Right ventricle myocardium inferior (tissue), 1 donor: ENCODE data around the gene KCNH1. TPM values are rescaled to one million over a fixed set of nuclear protein-coding genes. Genes with fewer than 3 reads are reported as not detected.
"Not testable (repeated sequence)": the region's sequence is repeated elsewhere in the genome, so short reads cannot be mapped to it uniquely, and the experiment has no call there.

ENCODE experiments used
- ATAC-seq: fragments of 200-7000 bp; cut with Tn5 transposase; one replicate; pipeline ENCODE4 v1.9.1; 2020; ENCODE audit warnings: mild to moderate bottlenecking, moderate library complexity
- DNase-seq: peaks from one replicate; pipeline ENCODE4 v3.0.0; 2021; ENCODE audit errors: missing footprints
- intact Hi-C: fragments of 100-400 bp; cut with DNase I; formaldehyde crosslinking; loops from one replicate; pipeline ENCODE4 v1.11.0; 2022
- total RNA-seq: library from RNA; stranded (reverse); fragmentation: NEBNext Ultra II Directional; extraction: Animal tissue kit (Norgen Biotek cat#: 25700); gene quantifications from one replicate; pipeline ENCODE4 v1.2.1, GENCODE V29; 2021
- donor health status: DM: no; HTN: yes; CAD: no; lungs with severe emphysema.

KCNH1 gene
- total RNA-seq, 1 donor from 2014 or later, result not detected

DNA sequence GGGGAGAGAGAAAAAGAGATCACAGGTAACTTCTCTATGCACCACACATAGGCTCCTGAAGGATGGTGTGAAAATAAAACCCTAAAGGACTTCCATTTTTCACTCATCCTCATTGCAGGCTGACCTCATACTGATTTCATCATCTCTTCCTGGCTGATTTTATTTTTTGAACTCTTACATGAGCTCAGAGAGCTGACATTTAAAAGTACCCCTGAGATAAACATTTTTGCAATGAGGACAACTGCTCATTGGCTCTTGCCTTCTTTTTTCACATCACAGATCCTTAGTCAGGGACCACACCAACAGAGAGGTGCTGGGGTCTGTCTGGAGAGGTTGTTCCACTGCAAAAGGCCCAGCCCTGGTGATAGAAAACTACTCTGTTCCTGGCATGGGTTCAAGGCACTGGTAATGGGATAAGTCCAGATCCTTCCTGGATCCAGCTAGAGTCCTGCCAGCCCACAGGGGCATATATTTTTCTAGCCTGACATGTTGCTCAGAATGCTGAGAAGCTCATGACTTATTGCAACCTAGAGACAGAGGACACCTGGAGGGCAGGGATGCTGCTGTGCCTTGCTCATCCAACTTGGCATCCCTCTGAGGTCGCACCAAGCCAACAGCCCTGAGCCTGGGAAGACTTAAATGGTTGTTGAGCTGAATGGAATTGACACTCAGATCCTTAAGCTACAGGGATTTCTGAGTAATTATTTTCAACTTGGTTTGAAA, 445.3 kb downstream of the KCNH1 start:
- intact Hi-C loops, result no loop called here
- ATAC-seq (peak; percentile 53), DNase-seq (no peak)

DNA sequence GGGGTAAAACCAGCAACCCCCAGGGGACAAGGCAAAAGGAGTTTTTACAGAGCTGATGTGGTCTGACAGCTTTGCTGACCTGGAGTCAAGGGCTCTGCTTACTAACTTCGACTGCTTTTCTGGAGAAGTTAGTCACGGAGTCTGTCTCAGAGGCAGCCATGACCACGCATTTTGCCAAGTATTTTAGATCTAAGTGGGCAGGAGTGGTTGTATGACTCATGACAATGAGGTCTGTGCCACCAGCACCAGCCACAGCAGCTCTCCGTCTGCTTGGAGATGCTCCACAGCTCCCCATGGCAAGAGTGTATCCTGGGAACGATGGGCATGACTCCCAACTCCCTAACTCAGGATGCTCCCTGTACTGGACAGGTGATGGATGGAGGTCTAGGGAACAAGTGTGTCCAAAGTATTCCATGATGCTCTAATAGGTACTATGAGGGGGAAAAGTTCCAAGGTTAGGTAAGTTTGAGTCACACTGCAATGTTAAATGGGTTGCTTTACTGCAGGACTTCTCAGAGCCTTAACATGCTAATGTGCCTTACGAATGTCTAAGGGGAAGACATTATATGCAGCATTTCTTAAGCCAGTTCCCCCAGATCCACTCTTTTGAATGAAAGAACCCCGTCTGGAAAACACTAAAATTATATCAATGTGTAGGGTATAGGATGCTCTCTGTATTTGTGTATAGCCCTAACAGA, 446.2 kb downstream of the KCNH1 start:
- no peak for ATAC-seq
- no peak for DNase-seq
- intact Hi-C loops, result no loop called here

DNA sequence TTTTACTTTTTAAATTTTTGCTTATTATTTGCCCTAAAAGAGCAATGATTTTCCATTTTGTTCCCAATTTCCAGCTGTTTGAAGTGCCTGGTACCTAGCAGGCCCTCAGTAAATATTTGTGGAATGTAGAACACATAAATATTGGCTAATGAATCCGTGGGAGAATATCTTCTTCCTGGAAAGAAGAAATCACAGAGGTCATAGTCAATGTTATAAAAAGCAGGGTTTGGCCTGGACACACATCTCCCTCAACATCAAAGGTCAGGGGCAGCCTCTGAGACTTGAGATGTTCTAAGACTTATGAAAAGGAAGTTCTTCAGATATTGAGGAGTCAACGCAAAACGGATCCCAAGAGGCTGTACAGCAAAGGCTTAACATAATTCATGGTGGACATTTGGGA, 447.1 kb downstream of the KCNH1 start:
- intact Hi-C loops, result no loop called here
- DNase-seq (no peak), ATAC-seq (no peak)

DNA sequence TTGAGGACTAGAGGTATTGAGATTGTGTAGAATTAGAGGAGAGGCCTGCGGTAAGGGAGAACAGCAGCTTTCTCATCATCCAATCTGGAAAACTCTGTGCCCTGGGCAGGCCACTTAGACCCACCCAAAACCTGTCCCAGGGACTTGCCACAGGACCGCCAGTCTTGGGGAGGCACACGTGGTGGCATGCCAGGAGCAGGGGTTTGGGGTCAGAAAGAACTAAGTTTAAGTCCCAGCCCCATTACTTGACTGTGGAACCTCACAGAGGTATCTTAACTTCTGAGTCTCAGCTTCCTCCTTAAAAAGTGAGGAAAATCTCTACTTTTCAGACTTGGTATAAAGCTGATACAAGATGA, 448.7 kb downstream of the KCNH1 start:
- DNase-seq (no peak), ATAC-seq (no peak)
- intact Hi-C loops, result no loop called here

DNA sequence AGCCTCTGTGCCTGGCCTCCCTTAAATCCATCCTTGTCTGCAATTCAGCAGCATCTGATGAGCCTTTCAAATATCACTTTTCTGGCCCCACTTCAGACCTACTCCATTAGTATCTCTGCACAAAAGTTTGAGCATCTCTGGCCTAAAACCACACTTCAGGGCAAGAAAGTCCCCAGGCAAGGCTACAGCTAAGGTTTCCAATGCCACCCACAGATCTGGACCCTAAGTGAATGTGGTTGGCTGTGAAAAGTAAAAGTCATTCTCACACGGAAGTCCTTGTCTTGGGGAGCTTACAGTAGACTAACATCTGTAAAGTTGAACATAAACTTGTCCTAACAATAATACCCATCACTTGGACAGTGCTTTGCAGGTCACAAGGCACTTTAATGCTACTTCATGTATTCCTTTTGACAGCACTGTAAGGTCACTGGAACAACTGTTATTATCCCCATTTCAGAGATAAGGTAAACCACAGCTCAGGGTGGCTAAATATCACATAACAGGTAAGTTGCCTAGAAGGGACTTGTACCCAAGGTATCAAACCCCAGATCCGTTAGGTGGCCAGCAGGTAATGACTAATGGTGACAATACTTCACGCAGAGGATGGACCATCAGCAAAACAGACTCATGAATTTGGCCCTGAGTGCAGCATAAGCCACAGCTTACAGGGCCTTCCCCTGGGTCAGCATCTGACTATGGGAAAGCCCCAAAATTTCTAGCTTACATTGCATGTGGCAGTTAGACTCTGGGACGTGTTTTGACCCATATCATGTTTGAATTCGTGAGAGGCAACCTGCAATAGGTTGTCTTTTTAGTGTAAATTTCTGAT, 449.3 kb downstream of the KCNH1 start:
- DNase-seq, result no peak
- intact Hi-C loops, result no loop called here
- ATAC-seq, result no peak

DNA sequence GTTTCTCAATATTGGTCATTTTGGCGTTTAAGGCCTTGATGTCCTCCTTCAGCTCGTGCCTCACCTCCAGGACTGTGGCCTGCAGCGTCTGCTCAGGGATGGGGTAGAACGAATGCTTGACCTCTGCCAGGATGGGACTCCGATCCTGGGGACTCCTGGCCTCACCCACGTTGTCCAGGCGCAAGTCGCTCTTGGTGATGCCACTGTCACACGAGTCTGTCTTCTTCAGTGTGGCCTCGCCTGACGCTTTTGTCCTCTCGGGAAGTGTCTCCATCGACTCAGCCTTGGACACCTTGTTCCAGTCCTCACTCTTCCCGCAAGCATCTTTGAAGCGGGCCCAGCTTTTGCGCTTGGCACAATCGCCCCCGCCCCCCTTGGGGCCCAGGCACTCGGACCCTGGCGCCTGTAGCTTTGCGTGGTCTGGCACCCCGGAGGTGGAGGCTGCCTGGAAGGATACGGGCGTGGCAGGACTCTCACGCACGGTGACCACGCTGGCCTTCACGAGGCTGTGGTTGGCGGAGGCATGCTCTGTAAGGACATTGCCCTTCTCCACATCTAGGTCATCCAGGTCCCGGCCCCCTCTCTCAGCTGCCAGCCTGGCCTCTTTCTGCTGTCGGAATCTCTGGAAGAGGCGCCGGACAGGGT, 450.4 kb downstream of the KCNH1 start:
- intact Hi-C loops, result no loop called here

DNA sequence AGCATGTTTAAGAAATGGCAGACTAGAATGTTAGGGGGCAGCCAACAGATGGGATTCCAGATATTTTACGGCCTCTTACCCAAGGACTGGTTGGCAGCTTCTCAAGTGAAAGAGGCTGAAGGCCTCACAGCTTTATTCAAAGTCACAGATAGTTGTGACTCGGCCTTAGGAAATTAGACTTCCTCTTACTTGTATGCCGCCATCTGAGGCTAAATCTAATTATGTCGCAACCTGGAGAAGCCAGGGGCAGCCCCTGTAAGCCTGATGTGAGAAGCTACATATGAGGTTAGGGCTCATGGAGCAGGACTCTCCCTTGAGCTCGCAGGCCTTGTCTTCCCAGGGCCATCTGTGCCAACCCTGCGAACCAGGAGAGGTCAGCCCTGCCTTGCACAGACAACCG, 452.8 kb downstream of the KCNH1 start:
- DNase-seq (no peak), ATAC-seq (no peak)
- intact Hi-C loops, result no loop called here

More for the DNA sequence above, 450.4 kb downstream of the KCNH1 start:
- no peak for DNase-seq
- ATAC-seq, result no peak

DNA sequence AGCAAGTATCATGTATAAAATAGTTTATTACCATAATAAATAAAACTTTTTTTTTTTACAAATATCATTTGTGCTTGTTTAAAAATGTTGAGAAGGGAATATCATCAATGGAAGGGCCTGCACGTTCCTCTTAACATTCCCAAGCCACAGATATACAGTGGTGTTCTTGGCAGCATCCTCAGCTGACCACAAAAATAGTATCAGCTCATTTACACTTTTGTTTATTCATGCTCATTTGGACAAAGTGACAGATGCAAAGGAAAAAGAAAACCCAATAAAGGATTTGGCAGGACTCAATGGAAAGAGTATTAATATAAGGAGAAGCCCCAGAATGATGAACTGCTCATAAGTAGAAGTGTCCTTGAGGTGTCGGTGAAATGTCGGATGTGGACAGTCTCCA, 455.6 kb downstream of the KCNH1 start:
- no peak for ATAC-seq
- intact Hi-C loops, result no loop called here
- DNase-seq, result no peak

DNA sequence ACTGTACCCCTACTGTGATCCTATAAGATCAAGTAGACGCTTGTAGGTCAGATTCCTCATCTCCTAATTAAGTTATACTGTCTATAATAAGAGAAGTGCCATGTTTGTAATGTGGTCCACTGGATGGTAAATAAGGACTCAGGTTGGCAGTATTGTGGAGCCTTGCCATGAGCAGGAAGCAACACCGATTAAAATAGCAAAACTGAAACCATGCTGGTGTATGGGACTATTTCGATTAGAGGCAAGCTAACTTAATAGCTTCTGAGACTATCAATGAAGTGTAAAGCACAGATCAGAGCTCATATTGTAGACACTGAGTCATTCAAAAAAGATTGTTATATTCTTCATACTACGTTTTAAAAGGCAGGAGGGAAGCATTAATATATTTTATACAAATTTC, 456.4 kb downstream of the KCNH1 start:
- intact Hi-C loops, result no loop called here
- ATAC-seq (no peak), DNase-seq (no peak)

DNA sequence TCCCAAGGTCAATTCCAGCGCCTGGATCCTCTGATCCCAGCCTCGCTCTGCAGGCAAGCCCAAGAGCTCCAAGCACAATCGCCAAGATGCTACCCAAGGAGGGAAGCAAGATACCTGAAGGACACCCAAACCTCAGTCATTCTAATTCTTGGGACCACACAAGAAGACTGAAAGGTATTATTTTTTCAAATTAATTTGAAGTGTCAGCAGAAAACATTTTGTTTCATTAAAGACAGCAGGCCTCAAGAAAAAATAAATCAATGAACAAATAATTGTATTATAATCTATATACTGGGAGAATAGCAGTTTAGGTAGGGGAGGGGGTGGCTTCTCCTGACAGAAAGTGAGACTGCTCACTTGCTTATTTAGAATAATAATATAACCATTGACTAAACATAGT, 457.4 kb downstream of the KCNH1 start:
- DNase-seq, result no peak
- ATAC-seq, result no peak
- intact Hi-C loops, result no loop called here

DNA sequence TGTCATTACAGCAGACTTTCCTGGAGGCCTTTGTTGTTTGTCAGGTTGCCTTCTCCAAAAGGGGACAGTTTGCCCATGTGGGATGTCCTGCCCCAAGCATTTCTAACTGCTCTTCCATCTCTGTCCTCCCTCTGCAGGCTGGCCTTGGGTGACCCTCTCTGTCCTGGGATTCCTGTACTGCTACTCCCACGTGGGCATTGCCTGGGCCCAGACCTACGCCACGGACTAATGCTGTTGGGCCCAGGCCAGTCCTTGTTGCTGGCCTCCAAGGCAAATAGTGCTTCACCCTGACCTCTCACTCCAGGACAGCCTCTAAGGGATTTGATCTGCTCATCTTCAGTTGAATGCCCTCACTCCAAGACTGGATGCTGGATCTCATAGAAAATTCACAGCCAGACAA, 459.8 kb downstream of the KCNH1 start:
- intact Hi-C loops, result no loop called here
- ATAC-seq (no peak), DNase-seq (no peak)

DNA sequence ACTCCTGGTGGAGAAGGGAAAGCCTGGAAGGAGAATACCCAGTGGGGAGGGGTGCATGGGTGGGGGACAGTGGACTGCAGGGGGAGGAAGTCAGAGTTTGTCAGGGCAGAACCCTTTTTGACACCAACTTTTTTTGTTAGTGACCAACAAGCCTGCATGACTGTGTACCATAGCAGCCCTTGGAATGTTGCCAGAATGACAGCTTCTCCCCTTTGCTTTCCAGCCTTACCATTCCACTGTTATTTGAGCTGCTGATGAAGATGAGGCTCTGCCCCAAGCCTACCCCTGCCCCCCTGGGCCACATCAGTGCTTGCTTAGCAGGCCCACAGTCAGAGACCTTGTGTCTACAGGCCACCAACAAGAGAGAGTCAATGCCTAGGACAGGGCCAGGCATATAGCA, 464.0 kb downstream of the KCNH1 start:
- intact Hi-C loops, result no loop called here
- DNase-seq (no peak), ATAC-seq (no peak)

DNA sequence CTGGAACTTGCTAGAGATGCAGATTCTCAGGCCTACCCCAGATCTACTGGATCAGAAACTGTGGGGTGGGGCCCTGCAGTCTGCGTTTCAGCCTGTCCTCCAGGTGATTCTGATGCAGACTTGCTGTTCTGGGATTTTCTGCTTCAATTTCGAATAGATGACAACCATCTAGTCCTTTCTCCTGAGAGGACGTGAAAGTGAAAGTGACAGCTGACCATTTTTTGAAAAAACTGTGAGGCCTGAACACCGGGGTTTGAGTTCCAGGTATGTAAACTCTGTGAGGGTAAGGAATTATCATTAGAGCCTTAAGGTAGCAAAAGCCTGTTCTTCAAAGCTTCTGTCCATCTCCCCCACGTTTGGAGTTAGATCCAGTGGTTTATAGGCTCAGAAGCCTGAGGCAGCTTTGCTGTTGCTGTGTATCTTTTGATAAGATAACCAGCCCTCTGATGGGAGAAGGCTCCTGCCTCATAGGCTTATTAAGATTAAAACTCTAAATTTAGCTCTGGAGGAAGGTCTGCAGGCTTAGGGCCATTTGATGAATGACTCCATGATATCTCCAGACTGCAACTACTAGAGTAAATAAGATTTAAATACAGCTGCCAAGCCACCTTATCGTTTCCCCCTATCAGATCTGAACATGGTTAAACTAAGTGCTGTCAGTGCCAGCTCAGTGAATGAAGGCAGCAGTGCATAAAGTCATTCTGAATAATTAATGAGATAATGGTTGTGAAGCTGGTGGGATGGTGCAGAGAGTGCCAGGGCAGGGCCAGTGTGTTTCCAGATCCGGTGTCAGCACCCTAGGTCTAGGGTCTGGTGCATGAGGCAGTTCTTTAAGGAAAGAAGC, 470.0 kb downstream of the KCNH1 start:
- no peak for ATAC-seq
- DNase-seq, result no peak
- intact Hi-C loops, result no loop called here

DNA sequence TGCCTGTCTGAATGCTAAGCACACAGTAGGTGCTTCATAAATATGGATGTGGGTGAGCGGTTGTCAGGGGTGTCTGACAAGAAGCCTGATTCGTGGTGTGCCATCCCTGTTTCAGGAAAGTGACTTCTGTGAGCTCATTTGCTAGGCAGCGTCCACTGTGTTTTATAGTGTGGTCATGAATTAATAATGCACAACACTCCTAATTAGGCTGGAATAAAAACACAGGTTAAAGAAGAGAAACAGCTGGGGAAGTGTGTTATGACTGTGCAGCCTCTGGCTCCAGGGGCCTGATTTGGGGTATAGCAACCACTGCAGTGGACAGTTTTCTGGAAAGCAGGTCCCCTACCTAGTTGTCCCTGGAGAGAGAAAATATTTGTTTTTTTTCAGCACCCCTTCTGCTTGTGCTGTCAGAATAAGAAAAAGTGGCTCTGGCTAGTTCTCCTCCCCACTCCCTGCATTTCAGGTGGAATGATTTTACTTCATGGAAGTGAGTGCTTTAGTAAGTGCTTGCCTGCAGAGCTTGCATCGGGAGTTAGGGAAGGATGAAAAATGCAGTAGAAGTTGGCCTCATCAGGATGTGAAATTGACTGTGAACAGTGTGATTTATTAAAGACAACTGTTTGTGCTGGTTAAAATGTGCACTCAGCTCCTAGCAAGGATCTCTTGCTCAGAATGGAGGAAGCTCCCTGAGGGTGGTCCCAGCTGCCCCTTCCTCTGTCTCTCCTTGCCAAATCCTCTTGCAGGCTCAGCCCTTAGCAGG, 471.5 kb downstream of the KCNH1 start:
- intact Hi-C loops, result no loop called here
- ATAC-seq (no peak), DNase-seq (no peak)

DNA sequence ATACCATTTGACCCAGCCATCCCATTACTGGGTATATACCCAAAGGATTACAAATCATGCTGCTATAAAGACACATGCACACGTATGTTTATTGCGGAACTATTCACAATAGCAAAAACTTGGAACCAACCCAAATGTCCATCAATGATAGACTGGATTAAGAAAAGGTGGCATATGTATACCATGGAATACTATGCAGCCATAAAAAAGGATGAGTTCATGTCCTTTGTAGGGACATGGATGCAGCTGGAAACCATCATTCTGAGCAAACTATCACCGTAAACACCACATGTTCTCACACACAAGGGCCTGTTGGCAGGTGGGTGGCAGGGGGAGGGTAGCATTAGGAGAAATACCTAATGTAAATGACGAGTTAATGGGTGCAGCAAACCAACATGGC, 472.4 kb downstream of the KCNH1 start:
- DNase-seq, intact Hi-C loops, ATAC-seq: not testable (repeated sequence)

DNA sequence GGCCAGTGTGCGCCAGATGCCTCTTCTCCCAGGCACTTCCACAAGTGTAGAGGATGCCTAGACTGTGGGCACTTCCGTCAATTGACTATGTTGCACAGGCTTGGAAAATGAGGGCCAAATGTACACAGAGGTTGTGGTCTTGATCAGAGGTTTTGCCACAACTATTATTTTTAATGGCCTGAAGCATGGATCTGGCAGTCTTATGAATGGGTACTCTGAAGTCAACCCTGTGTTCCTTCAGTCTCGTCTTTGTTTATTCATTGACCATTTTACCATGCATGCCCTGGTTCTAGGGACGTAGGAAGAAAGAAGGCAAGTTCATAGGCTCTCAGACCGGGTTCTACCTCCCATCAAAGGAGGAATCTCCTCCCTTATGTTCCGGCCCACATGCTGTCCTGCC, 476.1 kb downstream of the KCNH1 start:
- DNase-seq, result no peak
- intact Hi-C loops, result no loop called here
- ATAC-seq, result no peak

DNA sequence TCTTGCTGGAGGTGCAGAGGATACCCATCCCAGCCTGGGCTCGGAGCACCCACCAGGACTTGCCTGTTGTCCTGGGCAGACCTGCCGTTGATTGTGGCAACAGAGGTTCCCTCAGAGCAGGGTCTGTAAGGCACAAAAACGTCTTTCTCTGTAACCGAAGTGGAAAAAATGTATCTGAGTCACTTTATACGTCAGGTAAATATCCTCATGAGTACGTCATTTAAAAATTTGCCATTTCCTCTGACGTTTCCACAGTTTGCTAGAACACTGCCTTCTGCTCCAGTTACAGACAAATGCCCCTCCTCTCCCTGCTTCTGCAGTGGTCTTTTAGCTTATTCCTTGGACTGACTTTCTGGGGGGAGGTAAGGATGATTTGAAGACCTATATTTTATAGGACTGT, 478.4 kb downstream of the KCNH1 start:
- intact Hi-C loops, result no loop called here
- ATAC-seq (no peak), DNase-seq (no peak)
